ENCODE data around the gene CIRBP. TPM values are rescaled to one million over a fixed set of nuclear protein-coding genes. Genes with fewer than 3 reads are reported as not detected.

Gene CIRBP
- total RNA-seq, 1 experiment from 2014 or later, result 66.6 TPM

DNA sequence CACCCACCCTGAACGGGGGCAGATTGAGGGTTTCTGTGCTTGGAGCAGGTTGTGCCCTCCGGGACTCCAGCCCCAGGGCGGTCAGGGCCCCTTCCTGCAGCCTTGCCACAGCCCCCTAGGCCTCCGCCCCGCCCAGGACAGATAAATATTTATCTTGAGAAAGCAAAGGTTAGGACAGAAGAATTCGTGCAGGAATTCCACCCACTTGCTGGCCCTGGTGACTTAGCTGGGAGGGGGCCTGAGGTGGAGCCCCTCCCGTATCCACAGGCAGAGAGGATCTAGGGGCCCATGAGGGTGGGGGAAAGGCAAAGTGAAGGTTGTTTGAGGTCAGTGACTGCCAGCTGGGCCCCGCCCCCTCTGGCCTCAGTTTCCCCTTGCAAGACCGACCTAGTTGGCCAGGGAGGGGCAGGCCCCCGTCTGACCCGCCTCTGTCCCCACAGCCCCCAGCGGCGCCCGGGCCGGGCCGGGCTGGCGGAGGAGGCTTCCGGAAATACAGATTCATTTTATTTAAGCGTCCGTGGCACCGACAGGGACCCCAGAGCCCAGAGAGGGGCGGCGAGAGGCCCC lies 15.5 kb upstream of the CIRBP start:
- Histone ChIP-seq H3K9me3 (ENCODE audit: control insufficient read depth, insufficient read depth, low read depth, low read length) (no peaks in the 10 kb centered on the region), H3K4me1 (ENCODE audit: control insufficient read depth, insufficient read depth, low read length) (peaks cover 45% of the 10 kb centered on the region), H3K36me3 (ENCODE audit: control insufficient read depth, insufficient read depth, low read length) (peaks cover 5% of the 10 kb centered on the region), H3K4me3 (ENCODE audit: low read depth in 2 of 2, low read length in 2 of 2) (peak overlapping the region; percentile 59 to 68), H3K27ac (ENCODE audit: low read length) (peak overlapping the region; percentile 62), H3K27me3 (ENCODE audit: control insufficient read depth, insufficient read depth, low read length) (no peaks in the 10 kb centered on the region)
- in situ Hi-C loops (cut with HindIII; ENCODE audit: low pct_unique_long_range_greater_than_20kb, low sequenced_read_pairs) (no loop called here), intact Hi-C loops (cut with micrococcal nuclease; ENCODE audit: unreplicated experiment) (no loop called here)
- ChIA-PET CTCF (interaction anchor here (0.5 to 1.0 kb wide), 2 partner anchors 9 to 10 kb away, joined by 3 read pairs; no protein-coding TSS in a partner anchor), POLR2A (interaction anchor here (0.6 kb wide), 1 partner anchor 16 kb away, joined by 4 read pairs; no protein-coding TSS in a partner anchor)
- no TSS peak for BruUV-seq (replicated peaks)
- DNase-seq (ENCODE audit: low read depth, low spot score) (no peak), ATAC-seq (no peak)
- TF ChIP-seq TCF7L2 (IDR thresholded peaks at IDR 0.05; ENCODE audit: low read depth, low read length), result no peak
- TF ChIP-seq, protein P1, sequence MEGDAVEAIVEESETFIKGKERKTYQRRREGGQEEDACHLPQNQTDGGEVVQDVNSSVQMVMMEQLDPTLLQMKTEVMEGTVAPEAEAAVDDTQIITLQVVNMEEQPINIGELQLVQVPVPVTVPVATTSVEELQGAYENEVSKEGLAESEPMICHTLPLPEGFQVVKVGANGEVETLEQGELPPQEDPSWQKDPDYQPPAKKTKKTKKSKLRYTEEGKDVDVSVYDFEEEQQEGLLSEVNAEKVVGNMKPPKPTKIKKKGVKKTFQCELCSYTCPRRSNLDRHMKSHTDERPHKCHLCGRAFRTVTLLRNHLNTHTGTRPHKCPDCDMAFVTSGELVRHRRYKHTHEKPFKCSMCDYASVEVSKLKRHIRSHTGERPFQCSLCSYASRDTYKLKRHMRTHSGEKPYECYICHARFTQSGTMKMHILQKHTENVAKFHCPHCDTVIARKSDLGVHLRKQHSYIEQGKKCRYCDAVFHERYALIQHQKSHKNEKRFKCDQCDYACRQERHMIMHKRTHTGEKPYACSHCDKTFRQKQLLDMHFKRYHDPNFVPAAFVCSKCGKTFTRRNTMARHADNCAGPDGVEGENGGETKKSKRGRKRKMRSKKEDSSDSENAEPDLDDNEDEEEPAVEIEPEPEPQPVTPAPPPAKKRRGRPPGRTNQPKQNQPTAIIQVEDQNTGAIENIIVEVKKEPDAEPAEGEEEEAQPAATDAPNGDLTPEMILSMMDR (IDR thresholded peaks at IDR 0.05), result no peak
- TF ChIP-seq, protein P2, sequence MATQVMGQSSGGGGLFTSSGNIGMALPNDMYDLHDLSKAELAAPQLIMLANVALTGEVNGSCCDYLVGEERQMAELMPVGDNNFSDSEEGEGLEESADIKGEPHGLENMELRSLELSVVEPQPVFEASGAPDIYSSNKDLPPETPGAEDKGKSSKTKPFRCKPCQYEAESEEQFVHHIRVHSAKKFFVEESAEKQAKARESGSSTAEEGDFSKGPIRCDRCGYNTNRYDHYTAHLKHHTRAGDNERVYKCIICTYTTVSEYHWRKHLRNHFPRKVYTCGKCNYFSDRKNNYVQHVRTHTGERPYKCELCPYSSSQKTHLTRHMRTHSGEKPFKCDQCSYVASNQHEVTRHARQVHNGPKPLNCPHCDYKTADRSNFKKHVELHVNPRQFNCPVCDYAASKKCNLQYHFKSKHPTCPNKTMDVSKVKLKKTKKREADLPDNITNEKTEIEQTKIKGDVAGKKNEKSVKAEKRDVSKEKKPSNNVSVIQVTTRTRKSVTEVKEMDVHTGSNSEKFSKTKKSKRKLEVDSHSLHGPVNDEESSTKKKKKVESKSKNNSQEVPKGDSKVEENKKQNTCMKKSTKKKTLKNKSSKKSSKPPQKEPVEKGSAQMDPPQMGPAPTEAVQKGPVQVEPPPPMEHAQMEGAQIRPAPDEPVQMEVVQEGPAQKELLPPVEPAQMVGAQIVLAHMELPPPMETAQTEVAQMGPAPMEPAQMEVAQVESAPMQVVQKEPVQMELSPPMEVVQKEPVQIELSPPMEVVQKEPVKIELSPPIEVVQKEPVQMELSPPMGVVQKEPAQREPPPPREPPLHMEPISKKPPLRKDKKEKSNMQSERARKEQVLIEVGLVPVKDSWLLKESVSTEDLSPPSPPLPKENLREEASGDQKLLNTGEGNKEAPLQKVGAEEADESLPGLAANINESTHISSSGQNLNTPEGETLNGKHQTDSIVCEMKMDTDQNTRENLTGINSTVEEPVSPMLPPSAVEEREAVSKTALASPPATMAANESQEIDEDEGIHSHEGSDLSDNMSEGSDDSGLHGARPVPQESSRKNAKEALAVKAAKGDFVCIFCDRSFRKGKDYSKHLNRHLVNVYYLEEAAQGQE (IDR thresholded peaks at IDR 0.05; ENCODE audit: insufficient read depth in 1 of 2, low read depth in 2 of 2, low read length in 1 of 2), result no peak
- TF ChIP-seq SIN3A (IDR thresholded peaks at IDR 0.05; ENCODE audit: borderline replicate concordance, insufficient read depth, low read depth, low read length), result no peak
- TF ChIP-seq POLR2AphosphoS5 (IDR thresholded peaks at IDR 0.05; ENCODE audit: low read depth, low read length), result no peak; the same call in 1 of the 2 replicates

DNA sequence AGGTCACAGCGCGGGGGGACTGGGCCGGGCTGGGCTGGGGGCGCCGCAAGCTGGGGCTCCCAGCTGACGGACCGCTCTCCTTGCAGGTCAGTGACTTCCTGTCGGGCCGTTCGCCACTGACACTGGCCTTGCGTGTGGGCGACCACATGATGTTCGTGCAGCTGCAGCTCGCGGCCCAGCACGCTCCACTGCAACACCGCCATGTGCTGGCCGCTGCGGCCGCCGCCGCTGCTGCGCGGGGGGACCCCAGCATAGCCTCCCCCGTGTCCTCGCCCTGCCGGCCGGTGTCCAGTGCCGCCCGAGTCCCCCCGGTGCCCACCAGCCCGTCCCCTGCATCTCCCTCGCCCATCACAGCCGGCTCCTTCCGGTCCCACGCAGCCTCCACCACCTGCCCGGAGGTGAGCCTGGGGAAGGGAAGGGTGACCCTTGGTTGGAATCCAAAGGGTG lies 15.0 kb upstream of the CIRBP start:
- no peak for TF ChIP-seq TCF7L2 (IDR thresholded peaks at IDR 0.05; ENCODE audit: low read depth, low read length)
- TF ChIP-seq, protein P1 (IDR thresholded peaks at IDR 0.05), result no peak
- no peak for TF ChIP-seq POLR2AphosphoS5 (IDR thresholded peaks at IDR 0.05; ENCODE audit: low read depth, low read length)
- TF ChIP-seq, protein P2 (IDR thresholded peaks at IDR 0.05; ENCODE audit: insufficient read depth in 1 of 2, low read depth in 2 of 2, low read length in 1 of 2), result no peak
- no peak for TF ChIP-seq SIN3A (IDR thresholded peaks at IDR 0.05; ENCODE audit: borderline replicate concordance, insufficient read depth, low read depth, low read length)
- POLR2A ChIA-PET, result interaction anchor here (0.6 kb wide), 1 partner anchor 16 kb away, joined by 4 read pairs; no protein-coding TSS in a partner anchor
- ATAC-seq (no peak), DNase-seq (ENCODE audit: low read depth, low spot score) (no peak)
- H3K27ac ChIP-seq (ENCODE audit: low read length), result peak overlapping the region; percentile 62
- no TSS peak for BruUV-seq (replicated peaks)
- intact Hi-C loops (cut with micrococcal nuclease; ENCODE audit: unreplicated experiment) (no loop called here), in situ Hi-C loops (cut with HindIII; ENCODE audit: low pct_unique_long_range_greater_than_20kb, low sequenced_read_pairs) (no loop called here)
- H3K36me3 ChIP-seq (ENCODE audit: control insufficient read depth, insufficient read depth, low read length), result peaks cover 5% of the 10 kb centered on the region
- CTCF ChIA-PET, result interaction anchor here (1.0 kb wide), 1 partner anchor 9 kb away, joined by 3 read pairs; no protein-coding TSS in a partner anchor
- no peaks in the 10 kb centered on the region for H3K27me3 ChIP-seq (ENCODE audit: control insufficient read depth, insufficient read depth, low read length)
- peak overlapping the region; percentile 59 to 68 for H3K4me3 ChIP-seq (ENCODE audit: low read depth in 2 of 2, low read length in 2 of 2)
- no peaks in the 10 kb centered on the region for H3K9me3 ChIP-seq (ENCODE audit: control insufficient read depth, insufficient read depth, low read depth, low read length)
- peaks cover 49% of the 10 kb centered on the region for H3K4me1 ChIP-seq (ENCODE audit: control insufficient read depth, insufficient read depth, low read length)

Data from Panc1 (cell line).